Thyroid gland (tissue), 4 donors: Measurements from ENCODE around the gene ING5. TPM values are rescaled to one million over a fixed set of nuclear protein-coding genes. Genes with fewer than 3 reads are reported as not detected.
"Not testable (repeated sequence)": the region's sequence is repeated elsewhere in the genome, so short reads cannot be mapped to it uniquely, and the experiment has no call there.

Experiments
- DNase-seq, 2 donors: peaks; one replicate each; pipeline ENCODE4 v3.0.0-alpha.2; 2019
- H3K27ac ChIP-seq, 3 donors: fragments of 200-600 bp; sonication (generic); 1 replicate in 2 of 3; 2 replicates in 1 of 3; pipeline ENCODE4 v1.5.1; 2016 to 2019; ENCODE audit warnings: mild to moderate bottlenecking in 1 of 3, moderate library complexity in 1 of 3
- H3K27me3 ChIP-seq: fragments of 200-600 bp; sonication (generic); one replicate; pipeline ENCODE4 v1.5.1; 2019
- H3K36me3 ChIP-seq, 2 donors: fragments of 200-600 bp; sonication (generic); one replicate each; pipeline ENCODE4 v1.5.1; 2016 to 2019
- H3K4me1 ChIP-seq, 2 donors: fragments of 200-600 bp; sonication (generic); one replicate each; pipeline ENCODE4 v1.5.1; 2017 to 2019
- H3K4me3 ChIP-seq, 3 donors: fragments of 200-600 bp; sonication (generic); replicated peaks in 1 of 3; 1 replicate in 2 of 3; 2 replicates in 1 of 3; pipeline ENCODE4 v1.5.1; 2016; ENCODE audit warnings: mild to moderate bottlenecking in 1 of 3
- H3K9me3 ChIP-seq: fragments of 200-600 bp; sonication (generic); one replicate; pipeline ENCODE4 v1.5.1; 2017
- POLR2A ChIP-seq, 2 donors: fragments of 450-650 bp; IDR thresholded peaks; one replicate each; pipeline ENCODE4 v1.6.1; 2017; ENCODE audit warnings: antibody characterized with exemption in 2 of 2, mild to moderate bottlenecking in 2 of 2, moderate library complexity in 1 of 2
- WGBS, 2 donors: methylation state at CpG; one replicate each; pipeline ENCODE4 v1.1.5; 2017; 5-methylcytosine and 5-hydroxymethylcytosine counted together
- intact Hi-C: fragments of 100-400 bp; cut with DNase I; formaldehyde crosslinking; loops from one replicate; pipeline ENCODE4 v1.15.1; 2023
- total RNA-seq, 4 donors: library from RNA; depleted of rRNA; stranded (reverse); fragments of >200 nt; gene quantifications; one replicate each; pipeline ENCODE4 v1.2.3, GENCODE V29; 2016
- TF ChIP-seq, protein P1 (sequence below), 6 experiments: fragments of 200-600 bp in 3 of 6; fragments of 450-650 bp in 3 of 6; sonication (generic) in 3 of 6; IDR thresholded peaks; one replicate each; pipeline ENCODE4 v1.5.1; 2016 to 2019; ENCODE audit warnings: antibody characterized with exemption in 6 of 6, mild to moderate bottlenecking in 2 of 6, inconsistent platforms in 1 of 6, moderate library complexity in 1 of 6

ING5 gene
- total RNA-seq, 4 donors from 2014 or later, result 42.2 to 76.3 (median 59.9) TPM

DNA sequence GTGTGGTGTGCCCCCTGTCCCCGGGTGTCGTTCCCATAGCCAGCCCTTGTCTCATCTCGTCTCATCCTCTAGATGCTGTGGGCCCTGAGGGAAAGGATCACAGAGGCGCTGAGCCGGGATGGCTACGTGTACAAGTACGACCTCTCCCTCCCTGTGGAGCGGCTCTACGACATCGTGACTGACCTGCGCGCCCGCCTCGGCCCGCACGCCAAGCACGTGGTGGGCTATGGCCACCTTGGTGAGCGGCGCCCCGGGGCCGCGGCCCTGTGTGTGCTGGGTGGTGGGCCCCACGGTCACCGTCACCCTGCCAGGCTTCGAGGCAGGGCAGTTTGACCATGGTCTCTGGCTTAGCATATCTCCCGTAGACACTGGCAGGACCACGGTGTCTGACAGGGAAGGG is 53.9 kb downstream of the ING5 start:
- TF ChIP-seq, protein P1, sequence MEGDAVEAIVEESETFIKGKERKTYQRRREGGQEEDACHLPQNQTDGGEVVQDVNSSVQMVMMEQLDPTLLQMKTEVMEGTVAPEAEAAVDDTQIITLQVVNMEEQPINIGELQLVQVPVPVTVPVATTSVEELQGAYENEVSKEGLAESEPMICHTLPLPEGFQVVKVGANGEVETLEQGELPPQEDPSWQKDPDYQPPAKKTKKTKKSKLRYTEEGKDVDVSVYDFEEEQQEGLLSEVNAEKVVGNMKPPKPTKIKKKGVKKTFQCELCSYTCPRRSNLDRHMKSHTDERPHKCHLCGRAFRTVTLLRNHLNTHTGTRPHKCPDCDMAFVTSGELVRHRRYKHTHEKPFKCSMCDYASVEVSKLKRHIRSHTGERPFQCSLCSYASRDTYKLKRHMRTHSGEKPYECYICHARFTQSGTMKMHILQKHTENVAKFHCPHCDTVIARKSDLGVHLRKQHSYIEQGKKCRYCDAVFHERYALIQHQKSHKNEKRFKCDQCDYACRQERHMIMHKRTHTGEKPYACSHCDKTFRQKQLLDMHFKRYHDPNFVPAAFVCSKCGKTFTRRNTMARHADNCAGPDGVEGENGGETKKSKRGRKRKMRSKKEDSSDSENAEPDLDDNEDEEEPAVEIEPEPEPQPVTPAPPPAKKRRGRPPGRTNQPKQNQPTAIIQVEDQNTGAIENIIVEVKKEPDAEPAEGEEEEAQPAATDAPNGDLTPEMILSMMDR (IDR thresholded peaks at IDR 0.05), result no peak
- no peak for TF ChIP-seq POLR2A (IDR thresholded peaks at IDR 0.05)
- Histone ChIP-seq H3K9me3 (no peaks in the 10 kb centered on the region), H3K27me3 (no peaks in the 10 kb centered on the region), H3K4me3 (no peak overlapping the region), H3K36me3 (peaks cover 6 to 27% of the 10 kb centered on the region in 2 donors), H3K4me1 (no peaks in the 10 kb centered on the region), H3K27ac (no peak overlapping the region)
- intact Hi-C loops, result no loop called here
- 93 to 100% methylated on average over 8 to 27 of the region's 27 CpGs for WGBS, 2 donors
- no peak for DNase-seq

DNA sequence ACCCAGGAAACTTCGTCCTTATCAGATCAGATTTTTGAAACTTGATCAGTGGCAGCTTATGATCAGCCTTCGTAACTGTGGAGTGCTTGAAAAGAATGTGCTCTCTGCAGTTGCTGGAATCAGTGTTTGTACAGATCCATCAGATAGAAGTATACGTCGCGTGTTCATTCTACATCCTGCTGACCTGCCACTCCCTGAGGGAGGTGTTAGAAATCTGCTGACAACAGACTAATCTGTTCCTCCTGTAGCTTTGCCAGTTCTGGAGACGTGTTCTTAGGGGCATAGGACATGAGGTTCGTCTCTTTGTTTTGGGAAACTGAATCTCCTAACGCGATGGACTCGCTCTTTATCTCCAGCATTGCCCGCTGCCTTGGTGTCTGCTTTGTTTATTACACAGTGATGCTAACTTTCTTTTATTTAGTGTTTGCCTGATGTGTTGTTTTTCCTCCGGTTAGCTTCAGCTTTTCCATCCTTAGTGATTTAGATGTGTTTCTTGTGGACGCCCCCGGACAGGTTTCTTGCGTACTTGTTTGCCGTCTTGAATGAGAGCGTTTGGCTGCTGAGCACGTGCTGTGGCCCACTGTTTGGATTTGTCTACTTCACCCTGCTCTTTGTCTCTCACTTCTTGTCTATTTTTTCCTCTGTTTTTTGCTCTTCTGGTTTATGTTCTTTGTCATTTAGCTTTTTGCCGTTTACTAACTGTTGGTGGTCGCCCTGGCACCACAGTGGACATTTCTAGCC is 57.4 kb downstream of the ING5 start:
- no peak overlapping the region for H3K27ac ChIP-seq
- 86 to 91% methylated on average over 20 of the region's 20 CpGs for WGBS, 2 donors

DNA sequence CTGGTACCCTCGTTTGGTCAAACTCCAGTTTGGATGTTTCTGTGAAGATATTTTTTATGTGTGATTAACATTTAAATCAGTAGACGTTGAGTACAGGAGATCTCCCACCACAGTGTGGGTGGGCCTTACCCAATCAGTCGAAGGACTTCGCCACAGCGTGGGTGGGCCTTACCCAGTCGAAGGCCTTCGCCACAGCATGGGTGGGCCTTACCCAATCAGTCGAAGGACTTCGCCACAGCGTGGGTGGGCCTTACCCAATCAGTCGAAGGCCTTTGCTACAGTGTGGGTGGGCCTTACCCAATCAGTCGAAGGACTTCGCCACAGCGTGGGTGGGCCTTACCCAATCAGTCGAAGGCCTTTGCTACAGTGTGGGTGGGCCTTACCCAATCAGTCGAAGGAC is 58.1 kb downstream of the ING5 start:
- H3K27ac ChIP-seq, H3K9me3 ChIP-seq, intact Hi-C loops, DNase-seq, H3K4me1 ChIP-seq, H3K27me3 ChIP-seq, H3K4me3 ChIP-seq: not testable (repeated sequence)
- H3K36me3 ChIP-seq, result peaks cover 6 to 19% of the 10 kb centered on the region in 2 donors
- 98 to 100% methylated on average over 4 to 10 of the region's 16 CpGs for WGBS, 2 donors

More for the DNA sequence above, 57.4 kb downstream of the ING5 start:
- intact Hi-C loops, result no loop called here
- peaks cover 6 to 18% of the 10 kb centered on the region in 2 donors for H3K36me3 ChIP-seq
- H3K9me3 ChIP-seq, result no peaks in the 10 kb centered on the region
- H3K4me3 ChIP-seq, result no peak overlapping the region
- H3K27me3 ChIP-seq, result no peaks in the 10 kb centered on the region
- TF ChIP-seq POLR2A (IDR thresholded peaks at IDR 0.05), result no peak
- TF ChIP-seq, protein P1 (IDR thresholded peaks at IDR 0.05), result no peak
- no peak for DNase-seq
- no peaks in the 10 kb centered on the region for H3K4me1 ChIP-seq

DNA sequence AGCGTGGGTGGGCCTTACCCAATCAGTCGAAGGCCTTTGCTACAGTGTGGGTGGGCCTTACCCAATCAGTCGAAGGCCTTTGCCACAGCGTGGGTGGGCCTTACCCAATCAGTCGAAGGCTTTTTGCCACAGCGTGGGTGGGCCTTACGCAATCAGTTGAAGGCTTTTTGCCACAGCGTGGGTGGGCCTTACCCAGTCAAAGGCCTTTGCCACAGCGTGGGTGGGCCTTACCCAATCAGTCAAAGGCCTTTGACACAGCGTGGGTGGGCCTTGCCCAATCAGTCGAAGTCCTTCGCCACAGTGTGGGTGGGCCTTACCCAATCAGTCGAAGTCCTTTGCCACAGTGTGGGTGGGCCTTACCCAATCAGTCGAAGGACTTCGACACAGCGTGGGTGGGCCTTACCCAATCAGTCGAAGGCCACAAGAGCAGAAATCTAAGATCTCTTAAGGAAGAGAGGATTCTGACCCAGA is 58.5 kb downstream of the ING5 start:
- Histone ChIP-seq H3K27ac (no peak overlapping the region), H3K27me3 (no peaks in the 10 kb centered on the region), H3K4me1 (no peaks in the 10 kb centered on the region), H3K36me3 (peaks cover 6 to 14% of the 10 kb centered on the region in 2 donors), H3K9me3 (no peaks in the 10 kb centered on the region), H3K4me3 (no peak overlapping the region)
- DNase-seq, result no peak
- WGBS, 2 donors, result 92 to 100% methylated on average over 7 to 10 of the region's 17 CpGs
- no peak for TF ChIP-seq POLR2A (IDR thresholded peaks at IDR 0.05)
- TF ChIP-seq, protein P1 (IDR thresholded peaks at IDR 0.05), result no peak
- intact Hi-C loops, result no loop called here

DNA sequence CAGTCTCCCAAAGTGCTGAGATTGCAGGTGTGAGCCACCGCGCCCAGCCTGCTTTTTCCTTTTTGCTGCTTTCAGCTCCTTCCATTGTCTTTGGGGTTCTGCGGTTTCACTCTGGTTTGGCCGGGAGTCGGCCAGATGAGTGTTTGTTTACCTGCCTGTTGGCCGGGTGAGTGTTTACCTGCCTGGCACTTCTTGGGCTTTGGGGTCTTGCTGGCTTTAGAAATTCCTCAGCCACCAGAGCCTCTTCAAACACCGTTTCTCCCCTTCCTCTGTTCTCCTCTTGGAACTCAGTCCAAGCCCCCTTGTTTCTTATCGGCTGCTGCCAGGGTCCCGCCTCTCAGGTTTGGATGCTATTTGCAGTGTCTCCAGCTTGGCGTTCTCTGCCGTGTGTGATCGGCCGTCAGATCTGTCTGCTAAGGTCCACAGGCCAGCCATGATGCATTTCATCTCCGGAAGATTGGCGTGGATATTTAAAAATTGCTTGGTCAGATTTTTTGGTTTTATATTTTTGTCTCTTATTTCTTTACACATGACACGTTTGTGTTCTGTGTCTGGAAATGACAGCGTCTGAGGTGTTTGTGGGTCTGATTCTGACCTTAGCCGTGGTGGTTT is 60.6 kb downstream of the ING5 start:
- no peak for DNase-seq
- Histone ChIP-seq H3K9me3 (no peaks in the 10 kb centered on the region), H3K27me3 (no peaks in the 10 kb centered on the region), H3K36me3 (peaks cover 0 to 5% of the 10 kb centered on the region in 2 donors), H3K4me3 (no peak overlapping the region), H3K27ac (no peak overlapping the region), H3K4me1 (no peaks in the 10 kb centered on the region)
- WGBS, 2 donors, result 79 to 85% methylated on average over 18 of the region's 18 CpGs
- TF ChIP-seq, protein P1 (IDR thresholded peaks at IDR 0.05), result no peak
- no peak for TF ChIP-seq POLR2A (IDR thresholded peaks at IDR 0.05)
- intact Hi-C loops, result no loop called here
